ENCODE measurements around the gene RIN1.
"Not testable (repeated sequence)": the region's sequence is repeated elsewhere in the genome, so short reads cannot be mapped to it uniquely, and the experiment has no call there.

DNA sequence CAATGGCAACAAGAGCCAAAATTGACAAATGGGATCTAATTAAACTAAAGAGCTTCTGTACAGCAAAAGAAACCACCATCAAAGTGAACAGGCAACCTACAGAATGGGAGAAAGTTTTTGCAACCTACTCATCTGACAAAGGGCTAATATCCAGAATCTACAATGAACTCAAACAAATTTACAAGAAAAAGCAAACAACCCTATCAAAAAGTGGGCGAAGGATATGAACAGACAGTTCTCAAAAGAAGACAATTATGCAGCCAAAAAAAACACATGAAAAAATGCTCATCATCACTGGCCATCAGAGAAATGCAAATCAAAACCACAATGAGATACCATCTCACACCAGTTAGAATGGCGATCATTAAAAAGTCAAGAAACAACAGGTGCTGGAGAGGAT, 15.9 kb downstream of the RIN1 start:
- TF ChIP-seq CTCF, POLR2A (IDR thresholded peaks at IDR 0.05): not testable (repeated sequence)
